HFFc6 (cell line): ENCODE measurements around the gene MIS12. TPM values are rescaled to one million over a fixed set of nuclear protein-coding genes. Genes with fewer than 3 reads are reported as not detected.

ENCODE experiments used
- DNase-seq: peaks from one replicate; pipeline ENCODE4 v3.0.0-alpha.2; 2018
- H3K27ac Mint-ChIP-seq: 2 replicates; pipeline ENCODE4 v1.8.0; 2020; ENCODE audit warnings: mild to moderate bottlenecking, mixed read lengths
- H3K27me3 Mint-ChIP-seq: 2 replicates; pipeline ENCODE4 v1.8.0; 2021; ENCODE audit warnings: mild to moderate bottlenecking, moderate library complexity, mixed read lengths; ENCODE audit not compliant: insufficient read depth
- H3K36me3 Mint-ChIP-seq: 2 replicates; pipeline ENCODE4 v1.8.0; 2021; ENCODE audit warnings: low read depth, mixed read lengths
- H3K4me1 Mint-ChIP-seq: 2 replicates; pipeline ENCODE4 v1.8.0; 2020; ENCODE audit warnings: low read depth, mixed read lengths
- H3K4me3 Mint-ChIP-seq: 2 replicates; pipeline ENCODE4 v1.8.0; 2020; ENCODE audit warnings: mild to moderate bottlenecking, moderate library complexity, mixed read lengths
- H3K9me3 Mint-ChIP-seq: 2 replicates; pipeline ENCODE4 v1.8.0; 2020; ENCODE audit warnings: mild to moderate bottlenecking, mixed read lengths
- long read RNA-seq: library from polyadenylated mRNA; unstranded; transcript quantifications from one replicate; pipeline ENCODE4 v2.0.0, GENCODE V29; 2019
- total RNA-seq, 6 experiments: library from RNA; stranded (reverse); fragmentation: NEBNext Ultra II Directional; extraction: Animal tissue kit (Norgen Biotek cat#: 25700); gene quantifications; 2 replicates in 1 of 6; 3 replicates in 5 of 6; pipeline ENCODE4 v1.2.3, GENCODE V29; 2021
- TF ChIP-seq, protein P1 (sequence below): fragments of 200-600 bp; sonication (generic); IDR thresholded peaks from 2 replicates; pipeline ENCODE4 v1.5.0; 2021; ENCODE audit warnings: antibody characterized with exemption, mild to moderate bottlenecking

Gene MIS12, protein sequence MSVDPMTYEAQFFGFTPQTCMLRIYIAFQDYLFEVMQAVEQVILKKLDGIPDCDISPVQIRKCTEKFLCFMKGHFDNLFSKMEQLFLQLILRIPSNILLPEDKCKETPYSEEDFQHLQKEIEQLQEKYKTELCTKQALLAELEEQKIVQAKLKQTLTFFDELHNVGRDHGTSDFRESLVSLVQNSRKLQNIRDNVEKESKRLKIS
- 10 to 100 TPM in 2 of 6 experiments, 1 to 10 TPM in 4; 7.8 to 10.8 (median 9.5) TPM for total RNA-seq
- long read RNA-seq, transcript MIS12-202 (2 exons, 2,204 nt): major isoform, 11 of 16 reads
- long read RNA-seq, partial matches to known transcripts: 1 of 16 reads
- long read RNA-seq, other reads (novel, unspliced or antisense): 2 of 16 reads

DNA sequence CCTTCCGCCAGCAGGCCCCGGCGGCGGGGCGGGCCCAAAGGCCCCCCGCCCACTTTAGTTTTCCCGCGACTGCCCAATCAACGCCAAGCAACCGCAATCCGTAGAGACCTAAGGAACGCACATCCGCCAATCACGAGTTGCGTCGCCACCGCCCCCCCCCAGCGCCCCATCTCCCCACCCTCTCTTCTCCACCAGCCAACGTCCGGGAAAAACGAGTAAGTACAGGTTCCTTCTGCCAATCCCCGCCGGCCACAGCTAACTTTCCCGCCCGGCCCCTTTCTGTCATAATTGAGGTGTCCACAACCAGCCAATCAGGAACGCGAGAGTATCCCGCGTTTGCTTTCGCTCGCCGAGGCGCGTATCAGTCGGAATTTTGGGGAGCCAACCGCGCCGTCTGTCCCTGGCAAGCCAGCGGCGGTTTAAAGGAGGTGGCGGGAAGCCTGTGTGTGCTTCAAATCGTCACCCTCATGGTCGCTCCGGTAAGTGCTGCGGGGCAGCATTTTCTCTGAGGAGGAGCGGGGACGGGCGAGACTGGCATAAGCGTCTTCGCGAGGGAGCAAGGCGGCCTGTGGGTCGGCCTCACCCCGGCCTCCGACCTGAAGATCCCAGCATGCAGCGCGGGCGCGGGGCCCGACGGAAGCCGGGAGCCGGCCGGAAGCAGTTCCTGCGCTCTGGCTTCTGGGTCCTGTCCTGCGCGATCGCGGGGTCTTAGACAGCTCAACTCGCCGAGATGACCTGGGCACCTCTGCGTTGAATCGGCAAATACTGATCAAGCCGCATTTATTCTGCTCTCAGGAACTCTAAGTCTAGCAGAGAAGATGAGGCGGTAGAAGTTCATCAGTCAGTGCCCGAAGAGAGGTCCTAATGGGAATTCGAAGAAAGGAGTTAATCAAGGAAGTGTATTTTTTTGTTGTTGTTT lies at the start of gene MIS12:
TSS of gene MIS12 (plus strand) at position 361 of the 919 bp plus-strand sequence. CDS start 2,297 bp downstream, outside the sequence.
- TF ChIP-seq, protein P1, sequence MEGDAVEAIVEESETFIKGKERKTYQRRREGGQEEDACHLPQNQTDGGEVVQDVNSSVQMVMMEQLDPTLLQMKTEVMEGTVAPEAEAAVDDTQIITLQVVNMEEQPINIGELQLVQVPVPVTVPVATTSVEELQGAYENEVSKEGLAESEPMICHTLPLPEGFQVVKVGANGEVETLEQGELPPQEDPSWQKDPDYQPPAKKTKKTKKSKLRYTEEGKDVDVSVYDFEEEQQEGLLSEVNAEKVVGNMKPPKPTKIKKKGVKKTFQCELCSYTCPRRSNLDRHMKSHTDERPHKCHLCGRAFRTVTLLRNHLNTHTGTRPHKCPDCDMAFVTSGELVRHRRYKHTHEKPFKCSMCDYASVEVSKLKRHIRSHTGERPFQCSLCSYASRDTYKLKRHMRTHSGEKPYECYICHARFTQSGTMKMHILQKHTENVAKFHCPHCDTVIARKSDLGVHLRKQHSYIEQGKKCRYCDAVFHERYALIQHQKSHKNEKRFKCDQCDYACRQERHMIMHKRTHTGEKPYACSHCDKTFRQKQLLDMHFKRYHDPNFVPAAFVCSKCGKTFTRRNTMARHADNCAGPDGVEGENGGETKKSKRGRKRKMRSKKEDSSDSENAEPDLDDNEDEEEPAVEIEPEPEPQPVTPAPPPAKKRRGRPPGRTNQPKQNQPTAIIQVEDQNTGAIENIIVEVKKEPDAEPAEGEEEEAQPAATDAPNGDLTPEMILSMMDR: no peak
- DNase-seq: peak; percentile 99
- H3K9me3 Mint-ChIP-seq: peaks cover 13% of the 10 kb centered on the region
- peaks cover 68% of the 10 kb centered on the region for H3K36me3 Mint-ChIP-seq
- peak within 1 kb of the TSS; percentile 95 for H3K27ac Mint-ChIP-seq
- H3K4me3 Mint-ChIP-seq: peak within 1 kb of the TSS; percentile 97
- H3K27me3 Mint-ChIP-seq: peaks cover 2% of the 10 kb centered on the region
- peaks cover 40% of the 10 kb centered on the region for H3K4me1 Mint-ChIP-seq

DNA sequence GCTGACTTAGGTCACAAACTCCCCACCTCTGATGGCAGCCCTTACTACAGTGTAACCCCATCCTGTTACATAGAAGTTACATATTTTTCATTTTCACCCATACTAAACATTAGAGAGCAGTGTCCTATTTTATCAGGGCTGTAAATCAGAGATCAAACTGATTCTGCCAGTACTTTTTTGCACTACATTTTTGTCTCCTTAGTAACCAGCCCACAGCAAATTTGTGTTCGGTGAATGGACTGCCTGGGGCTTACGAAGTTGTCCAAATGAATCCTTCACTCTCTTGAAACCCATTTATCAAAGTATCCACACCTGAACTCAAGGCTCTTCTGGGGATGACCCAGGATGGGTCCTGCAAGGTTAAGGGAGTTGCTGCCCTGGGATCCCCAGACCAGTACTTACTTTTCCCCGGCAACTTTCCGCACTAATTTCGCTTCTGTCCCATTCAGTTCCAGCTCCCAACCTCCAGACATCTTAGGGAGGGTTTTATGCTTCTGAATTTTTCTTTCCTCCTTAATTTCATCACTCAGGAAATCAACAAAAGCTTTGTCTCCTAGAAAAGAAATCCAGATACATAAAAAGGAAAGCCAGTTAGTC lies 48.5 kb upstream of the MIS12 start:
- peaks cover 3% of the 10 kb centered on the region; the same call in 1 of the 2 replicates for H3K27me3 Mint-ChIP-seq
- peaks cover 45% of the 10 kb centered on the region for H3K4me1 Mint-ChIP-seq
- no peaks in the 10 kb centered on the region for H3K9me3 Mint-ChIP-seq
- TF ChIP-seq, protein P1: no peak
- peak; percentile 84 for DNase-seq
- peaks cover 45% of the 10 kb centered on the region for H3K36me3 Mint-ChIP-seq
- H3K4me3 Mint-ChIP-seq: peak overlapping the region; percentile 90
- peak overlapping the region; percentile 87 for H3K27ac Mint-ChIP-seq

DNA sequence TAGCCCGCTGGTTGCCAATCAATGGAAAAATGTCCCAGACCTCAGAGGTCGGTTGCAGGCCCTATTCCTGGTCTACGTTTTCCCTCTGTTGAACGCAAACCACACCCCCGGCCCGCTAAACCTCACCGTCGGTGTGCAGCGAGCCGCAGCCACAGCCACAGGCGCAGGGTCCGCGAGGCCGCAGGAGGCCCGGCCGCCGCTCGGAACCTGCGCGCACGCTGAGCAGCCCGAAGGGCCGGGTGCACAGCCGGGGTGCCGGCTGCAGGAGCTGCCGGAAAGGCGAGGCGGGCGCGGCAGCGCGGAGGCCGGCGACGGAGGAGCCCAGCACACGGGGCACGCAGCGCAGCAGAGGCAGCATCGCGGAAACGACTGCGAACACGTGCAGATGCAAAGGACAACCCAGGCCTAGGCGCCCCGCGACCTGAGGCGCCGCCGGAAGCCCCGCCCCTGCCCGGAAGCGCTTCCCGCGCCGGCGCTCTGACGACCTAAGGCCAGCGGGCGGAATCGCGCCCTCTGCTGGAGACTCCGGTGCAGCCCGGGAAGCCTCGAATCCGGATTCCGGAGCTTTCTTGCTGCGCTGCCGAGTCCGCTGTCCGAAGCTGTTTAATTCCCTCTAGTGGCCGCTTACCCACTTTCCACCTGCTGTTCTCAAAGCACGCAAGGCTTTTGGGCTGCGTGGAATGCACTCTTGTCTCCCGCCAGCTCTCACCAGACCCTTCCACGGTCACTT lies 47.5 kb upstream of the MIS12 start, which contains the start of gene C1QBP:
TSS of gene C1QBP (minus strand) at position 440 of the 730 bp plus-strand sequence. CDS start at position 358, 82 bp downstream.
- Mint-ChIP-seq H3K4me1 (peaks cover 45% of the 10 kb centered on the region), H3K27ac (peak within 1 kb of the TSS; percentile 87), H3K27me3 (no peaks in the 10 kb centered on the region), H3K4me3 (peak within 1 kb of the TSS; percentile 90), H3K36me3 (peaks cover 35% of the 10 kb centered on the region), H3K9me3 (no peaks in the 10 kb centered on the region)
- peak; percentile 87 for DNase-seq
- TF ChIP-seq, protein P1: peak; percentile 100

DNA sequence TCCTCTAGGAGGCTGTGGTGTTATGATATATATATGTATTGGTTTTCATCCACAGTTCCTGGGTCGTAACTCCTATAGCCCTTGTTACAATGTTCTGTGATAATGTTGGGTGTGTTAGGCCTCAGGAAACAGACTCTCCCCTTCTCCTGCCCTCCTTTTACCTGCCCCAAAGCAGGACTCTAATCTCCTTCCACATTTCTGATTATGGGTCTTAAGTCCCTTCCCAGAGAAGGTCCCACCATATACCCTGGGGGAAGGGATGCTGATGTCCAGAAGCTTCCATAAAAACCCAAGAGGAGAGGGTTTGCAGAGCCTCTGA lies 47.0 kb upstream of the MIS12 start:
- Mint-ChIP-seq H3K27me3 (no peaks in the 10 kb centered on the region), H3K27ac (peak overlapping the region; percentile 85), H3K4me3 (peak overlapping the region; percentile 90), H3K9me3 (no peaks in the 10 kb centered on the region), H3K36me3 (peaks cover 36% of the 10 kb centered on the region), H3K4me1 (peaks cover 45% of the 10 kb centered on the region)
- TF ChIP-seq, protein P1: 0 out of 2 replicates have a peak, but pooled peaks have one; percentile 34
- no peak for DNase-seq

DNA sequence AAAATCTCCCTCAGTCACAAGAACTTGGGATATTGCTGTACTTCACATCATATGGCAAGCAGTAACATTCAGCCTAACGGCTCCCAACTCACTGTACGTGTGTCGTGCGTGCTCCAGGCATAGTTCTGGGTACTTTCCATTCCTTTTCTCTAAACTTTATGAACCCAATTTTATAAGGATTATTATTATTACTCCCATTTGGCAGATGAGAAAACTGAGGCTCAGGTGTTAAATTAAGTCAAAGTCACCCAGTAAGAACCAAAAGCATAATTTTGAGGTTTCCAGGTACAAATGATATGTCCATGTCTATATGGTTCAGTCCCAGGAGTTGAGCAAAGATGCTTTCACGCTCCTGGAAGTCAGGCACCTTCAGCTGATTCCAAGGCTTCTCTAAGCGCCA lies 42.6 kb upstream of the MIS12 start:
- no peak overlapping the region for H3K27ac Mint-ChIP-seq
- TF ChIP-seq, protein P1: no peak
- H3K36me3 Mint-ChIP-seq: peaks cover 29% of the 10 kb centered on the region
- H3K4me1 Mint-ChIP-seq: peaks cover 14% of the 10 kb centered on the region
- H3K4me3 Mint-ChIP-seq: no peak overlapping the region
- no peak for DNase-seq
- H3K9me3 Mint-ChIP-seq: no peaks in the 10 kb centered on the region
- H3K27me3 Mint-ChIP-seq: no peaks in the 10 kb centered on the region
